ENCODE measurements around the gene VSTM2B.

VSTM2B gene

GRCh38 chr19:29606420-29606747 lies 80.6 kb downstream of the VSTM2B start:
- Histone ChIP-seq H3K4me1 (ENCODE audit: control extremely low read depth in 1 of 4, control insufficient read depth in 4 of 4, insufficient read depth in 4 of 4, low read length in 3 of 4) (peaks cover 7 to 23% (median 21%) of the 10 kb centered on the region in 4 experiments), H3K4me3 (ENCODE audit: control insufficient read depth in 1 of 7, extremely low read depth in 1 of 7, insufficient read depth in 4 of 7, low read depth in 2 of 7, low read length in 6 of 7) (peak overlapping the region; percentile 83 to 99 (median 96)), H3K27ac (ENCODE audit: insufficient read depth in 1 of 2, low read depth in 1 of 2, low read length in 2 of 2, poor library complexity in 1 of 2, severe bottlenecking in 2 of 2) (peak overlapping the region; percentile 97 to 98), H3K36me3 (ENCODE audit: control insufficient read depth in 4 of 4, insufficient read depth in 4 of 4, low read length in 3 of 4) (peaks cover 0 to 21% (median 5%) of the 10 kb centered on the region in 4 experiments), H3K9me3 (ENCODE audit: control extremely low read depth in 1 of 5, control insufficient read depth in 4 of 5, insufficient read depth in 2 of 5, low read depth in 1 of 5, low read length in 4 of 5) (no peaks in the 10 kb centered on the region), H3K27me3 (replicated peaks in 2 of 5; ENCODE audit: control insufficient read depth in 4 of 5, insufficient read depth in 5 of 5, low read length in 4 of 5) (no peaks in the 10 kb centered on the region)
- ChIA-PET POLR2A (interaction anchor here (0.5 to 1.6 kb wide), 5 partner anchors 10 to 110 kb away, joined by 3 to 6 read pairs (median 5); no protein-coding TSS in a partner anchor), CTCF (interaction anchor here (0.8 to 7.9 kb wide), 7 partner anchors 11 to 107 kb away, joined by 4 to 113 read pairs (median 5); partner anchors contain the start of genes C19orf12 and PLEKHF1)
- DNase-seq = no peak
- WGBS (ENCODE audit: insufficient coverage) = 1% methylated on average over 12 of the region's 12 CpGs

GRCh38 chr19:29609636-29610035 lies 83.8 kb downstream of the VSTM2B start:
- H3K4me1 ChIP-seq (ENCODE audit: control extremely low read depth in 1 of 4, control insufficient read depth in 4 of 4, insufficient read depth in 4 of 4, low read length in 3 of 4) = peaks cover 7 to 23% (median 21%) of the 10 kb centered on the region in 4 experiments
- ChIA-PET CTCF (interaction anchor here (0.7 to 7.9 kb wide), 17 partner anchors 10 to 111 kb away, joined by 3 to 113 read pairs (median 7); partner anchors contain the start of genes C19orf12 and PLEKHF1), POLR2A (no interaction called here)
- no peaks in the 10 kb centered on the region for H3K9me3 ChIP-seq (ENCODE audit: control extremely low read depth in 1 of 5, control insufficient read depth in 4 of 5, insufficient read depth in 2 of 5, low read depth in 1 of 5, low read length in 4 of 5)
- 97% methylated on average over 10 of the region's 11 CpGs for WGBS (ENCODE audit: insufficient coverage)
- H3K27me3 ChIP-seq (replicated peaks in 2 of 5; ENCODE audit: control insufficient read depth in 4 of 5, insufficient read depth in 5 of 5, low read length in 4 of 5) = no peaks in the 10 kb centered on the region
- DNase-seq = no peak
- H3K36me3 ChIP-seq (ENCODE audit: control insufficient read depth in 4 of 4, insufficient read depth in 4 of 4, low read length in 3 of 4) = peaks cover 13 to 51% (median 32%) of the 10 kb centered on the region in 4 experiments
- no peak overlapping the region for H3K4me3 ChIP-seq (ENCODE audit: control insufficient read depth in 1 of 7, extremely low read depth in 1 of 7, insufficient read depth in 4 of 7, low read depth in 2 of 7, low read length in 6 of 7)
- no peak overlapping the region for H3K27ac ChIP-seq (ENCODE audit: insufficient read depth in 1 of 2, low read depth in 1 of 2, low read length in 2 of 2, poor library complexity in 1 of 2, severe bottlenecking in 2 of 2)

GRCh38 chr19:29610213-29610573 lies 84.4 kb downstream of the VSTM2B start:
- H3K4me3 ChIP-seq (ENCODE audit: control insufficient read depth in 1 of 7, extremely low read depth in 1 of 7, insufficient read depth in 4 of 7, low read depth in 2 of 7, low read length in 6 of 7) = no peak overlapping the region
- H3K27me3 ChIP-seq (replicated peaks in 2 of 5; ENCODE audit: control insufficient read depth in 4 of 5, insufficient read depth in 5 of 5, low read length in 4 of 5) = no peaks in the 10 kb centered on the region
- no peaks in the 10 kb centered on the region for H3K9me3 ChIP-seq (ENCODE audit: control extremely low read depth in 1 of 5, control insufficient read depth in 4 of 5, insufficient read depth in 2 of 5, low read depth in 1 of 5, low read length in 4 of 5)
- POLR2A ChIA-PET = interaction anchor here (0.9 kb wide), 1 partner anchor 68 kb away, joined by 3 read pairs; no protein-coding TSS in a partner anchor
- peaks cover 6 to 21% (median 19%) of the 10 kb centered on the region in 4 experiments for H3K4me1 ChIP-seq (ENCODE audit: control extremely low read depth in 1 of 4, control insufficient read depth in 4 of 4, insufficient read depth in 4 of 4, low read length in 3 of 4)
- CTCF ChIA-PET = interaction anchor here (0.7 to 7.9 kb wide), 24 partner anchors 10 to 120 kb away, joined by 3 to 113 read pairs (median 5); partner anchors contain the start of genes C19orf12 and PLEKHF1
- DNase-seq = no peak
- peaks cover 13 to 55% (median 36%) of the 10 kb centered on the region in 4 experiments for H3K36me3 ChIP-seq (ENCODE audit: control insufficient read depth in 4 of 4, insufficient read depth in 4 of 4, low read length in 3 of 4)
- no peak overlapping the region for H3K27ac ChIP-seq (ENCODE audit: insufficient read depth in 1 of 2, low read depth in 1 of 2, low read length in 2 of 2, poor library complexity in 1 of 2, severe bottlenecking in 2 of 2)
- 92% methylated on average over 21 of the region's 22 CpGs for WGBS (ENCODE audit: insufficient coverage)

- ChIA-PET POLR2A (interaction anchor here (0.9 kb wide), 1 partner anchor 68 kb away, joined by 3 read pairs; no protein-coding TSS in a partner anchor), CTCF (interaction anchor here (0.7 to 7.9 kb wide), 28 partner anchors 9 to 120 kb away, joined by 3 to 113 read pairs (median 5); partner anchors contain the start of genes C19orf12 and PLEKHF1)
- Histone ChIP-seq H3K27ac (ENCODE audit: insufficient read depth in 1 of 2, low read depth in 1 of 2, low read length in 2 of 2, poor library complexity in 1 of 2, severe bottlenecking in 2 of 2) (peak overlapping the region; percentile 59 to 73), H3K27me3 (replicated peaks in 2 of 5; ENCODE audit: control insufficient read depth in 4 of 5, insufficient read depth in 5 of 5, low read length in 4 of 5) (no peaks in the 10 kb centered on the region), H3K4me1 (ENCODE audit: control extremely low read depth in 1 of 4, control insufficient read depth in 4 of 4, insufficient read depth in 4 of 4, low read length in 3 of 4) (peaks cover 3 to 18% (median 16%) of the 10 kb centered on the region in 4 experiments), H3K9me3 (ENCODE audit: control extremely low read depth in 1 of 5, control insufficient read depth in 4 of 5, insufficient read depth in 2 of 5, low read depth in 1 of 5, low read length in 4 of 5) (no peaks in the 10 kb centered on the region), H3K4me3 (ENCODE audit: control insufficient read depth in 1 of 7, extremely low read depth in 1 of 7, insufficient read depth in 4 of 7, low read depth in 2 of 7, low read length in 6 of 7) (no peak overlapping the region), H3K36me3 (ENCODE audit: control insufficient read depth in 4 of 4, insufficient read depth in 4 of 4, low read length in 3 of 4) (peaks cover 13 to 60% (median 41%) of the 10 kb centered on the region in 4 experiments)
- WGBS (ENCODE audit: insufficient coverage) = 55% methylated on average over 17 of the region's 19 CpGs
- DNase-seq = peak; percentile 95 to 99 (median 98)
Measured at GRCh38 chr19:29610574-29611271, 84.9 kb downstream of the VSTM2B start.

- Histone ChIP-seq H3K4me3 (ENCODE audit: control insufficient read depth in 1 of 7, extremely low read depth in 1 of 7, insufficient read depth in 4 of 7, low read depth in 2 of 7, low read length in 6 of 7) (no peak overlapping the region), H3K36me3 (ENCODE audit: control insufficient read depth in 4 of 4, insufficient read depth in 4 of 4, low read length in 3 of 4) (peaks cover 13 to 66% (median 49%) of the 10 kb centered on the region in 4 experiments), H3K27ac (ENCODE audit: insufficient read depth in 1 of 2, low read depth in 1 of 2, low read length in 2 of 2, poor library complexity in 1 of 2, severe bottlenecking in 2 of 2) (no peak overlapping the region), H3K9me3 (ENCODE audit: control extremely low read depth in 1 of 5, control insufficient read depth in 4 of 5, insufficient read depth in 2 of 5, low read depth in 1 of 5, low read length in 4 of 5) (no peaks in the 10 kb centered on the region), H3K4me1 (ENCODE audit: control extremely low read depth in 1 of 4, control insufficient read depth in 4 of 4, insufficient read depth in 4 of 4, low read length in 3 of 4) (peaks cover 0 to 10% (median 7%) of the 10 kb centered on the region in 4 experiments), H3K27me3 (replicated peaks in 2 of 5; ENCODE audit: control insufficient read depth in 4 of 5, insufficient read depth in 5 of 5, low read length in 4 of 5) (no peaks in the 10 kb centered on the region)
- CTCF ChIA-PET = interaction anchor here (1.0 to 7.9 kb wide), 13 partner anchors 8 to 119 kb away, joined by 3 to 113 read pairs (median 8); partner anchors contain the start of genes C19orf12 and PLEKHF1
- POLR2A ChIA-PET = no interaction called here
- no peak for DNase-seq
- WGBS (ENCODE audit: insufficient coverage) = 96% methylated on average over 9 of the region's 9 CpGs
Measured at GRCh38 chr19:29612121-29612520, 86.3 kb downstream of the VSTM2B start.

- Histone ChIP-seq H3K9me3 (ENCODE audit: control extremely low read depth in 1 of 5, control insufficient read depth in 4 of 5, insufficient read depth in 2 of 5, low read depth in 1 of 5, low read length in 4 of 5) (no peaks in the 10 kb centered on the region), H3K4me3 (ENCODE audit: control insufficient read depth in 1 of 7, extremely low read depth in 1 of 7, insufficient read depth in 4 of 7, low read depth in 2 of 7, low read length in 6 of 7) (no peak overlapping the region), H3K27ac (ENCODE audit: insufficient read depth in 1 of 2, low read depth in 1 of 2, low read length in 2 of 2, poor library complexity in 1 of 2, severe bottlenecking in 2 of 2) (no peak overlapping the region), H3K4me1 (ENCODE audit: control extremely low read depth in 1 of 4, control insufficient read depth in 4 of 4, insufficient read depth in 4 of 4, low read length in 3 of 4) (peaks cover 0 to 9% (median 6%) of the 10 kb centered on the region in 4 experiments), H3K27me3 (replicated peaks in 2 of 5; ENCODE audit: control insufficient read depth in 4 of 5, insufficient read depth in 5 of 5, low read length in 4 of 5) (no peaks in the 10 kb centered on the region), H3K36me3 (ENCODE audit: control insufficient read depth in 4 of 4, insufficient read depth in 4 of 4, low read length in 3 of 4) (peaks cover 13 to 66% (median 49%) of the 10 kb centered on the region in 4 experiments)
- DNase-seq = no peak
- ChIA-PET POLR2A (no interaction called here), CTCF (interaction anchor here (1.4 to 7.9 kb wide), 6 partner anchors 33 to 118 kb away, joined by 3 to 113 read pairs (median 42); partner anchors contain the start of genes C19orf12 and PLEKHF1)
- 95% methylated on average over 20 of the region's 21 CpGs for WGBS (ENCODE audit: insufficient coverage)
Measured at GRCh38 chr19:29612801-29613595, 87.2 kb downstream of the VSTM2B start.

All from common myeloid progenitor, CD34-positive (primary cell).